SW 1271 (cell line): ENCODE data around the gene MAG.
A peak's percentile ranks its signal among the peaks of the same experiment; 100 is the strongest.

Experiments
- DNase-seq, 2 experiments: peaks; one replicate each; lab custom pipeline; 2025; lab: John Stamatoyannopoulos, UW

Gene MAG

GRCh38 chr19:35291916-35292315 is at the start of gene MAG:
MAG (plus strand) TSS chr19:35292161; CDS start chr19:35295409, 3,248 bp downstream.
- DNase-seq, result no peak

GRCh38 chr19:35246466-35247092 is 45.4 kb upstream of the MAG start:
- DNase-seq, result no peak

- peak; percentile 53 to 72 for DNase-seq
Observed at GRCh38 chr19:35247526-35248309, 44.2 kb upstream of the MAG start.

- DNase-seq, result peak; percentile 63 to 79
Observed at GRCh38 chr19:35248310-35249145, 43.4 kb upstream of the MAG start, which contains the start of gene LSR. LSR (plus strand) TSS chr19:35249002; CDS start chr19:35249023, 21 bp downstream.

- DNase-seq, result no peak
Observed at GRCh38 chr19:35249146-35249847, 42.7 kb upstream of the MAG start.

- DNase-seq, result no peak
Observed at GRCh38 chr19:35249848-35250711, 41.9 kb upstream of the MAG start.

- no peak for DNase-seq
Observed at GRCh38 chr19:35251456-35251855, 40.5 kb upstream of the MAG start.

GRCh38 chr19:35253316-35254286 is 38.4 kb upstream of the MAG start:
- DNase-seq, result no peak

- DNase-seq, result no peak
Observed at GRCh38 chr19:35254341-35255297, 37.3 kb upstream of the MAG start.

- DNase-seq, result no peak
Observed at GRCh38 chr19:35256566-35256965, 35.4 kb upstream of the MAG start.

GRCh38 chr19:35257113-35257461 is 34.9 kb upstream of the MAG start:
- DNase-seq, result no peak

- DNase-seq, result no peak
Observed at GRCh38 chr19:35260694-35261304, 31.2 kb upstream of the MAG start.

GRCh38 chr19:35261356-35262100 is 30.4 kb upstream of the MAG start:
- no peak for DNase-seq

GRCh38 chr19:35262101-35262761 is 29.7 kb upstream of the MAG start:
- DNase-seq, result no peak

- DNase-seq, result no peak
Observed at GRCh38 chr19:35264268-35265125, 27.5 kb upstream of the MAG start.
